ENCODE data around the gene NMNAT3.
"Not testable (repeated sequence)": the region's sequence is repeated elsewhere in the genome, so short reads cannot be mapped to it uniquely, and the experiment has no call there.

The NMNAT3 gene

GRCh38 chr3:139607257-139608107 lies 70.3 kb downstream of the NMNAT3 start:
- TF ChIP-seq POLR2AphosphoS5 (IDR thresholded peaks at IDR 0.05; ENCODE audit: low read depth, low read length) (no peak), TAF1 (IDR thresholded peaks at IDR 0.05; ENCODE audit: borderline replicate concordance, low read depth, low read length) (no peak), POLR2A (IDR thresholded peaks at IDR 0.05; ENCODE audit: low read depth, low read length) (no peak)
- FAIRE-seq: no peak
- DNase-seq (ENCODE audit: insufficient read length): no peak

- FAIRE-seq (no peak), DNase-seq (ENCODE audit: insufficient read length) (no peak)
- no peak for TF ChIP-seq POLR2AphosphoS5 (IDR thresholded peaks at IDR 0.05; ENCODE audit: low read depth, low read length)
- TF ChIP-seq POLR2A (IDR thresholded peaks at IDR 0.05; ENCODE audit: low read depth, low read length): no peak
- TF ChIP-seq TAF1 (IDR thresholded peaks at IDR 0.05; ENCODE audit: borderline replicate concordance, low read depth, low read length): no peak
Measured at GRCh38 chr3:139602003-139602402, 75.8 kb downstream of the NMNAT3 start.

GRCh38 chr3:139601191-139601961 lies 76.4 kb downstream of the NMNAT3 start:
- FAIRE-seq (no peak), DNase-seq (ENCODE audit: insufficient read length) (no peak)
- TF ChIP-seq POLR2A (IDR thresholded peaks at IDR 0.05; ENCODE audit: low read depth, low read length) (no peak), POLR2AphosphoS5 (IDR thresholded peaks at IDR 0.05; ENCODE audit: low read depth, low read length) (no peak), TAF1 (IDR thresholded peaks at IDR 0.05; ENCODE audit: borderline replicate concordance, low read depth, low read length) (no peak)

GRCh38 chr3:139597947-139598346 lies 79.8 kb downstream of the NMNAT3 start:
- no peak for DNase-seq (ENCODE audit: insufficient read length)
- FAIRE-seq: no peak
- TF ChIP-seq TAF1 (IDR thresholded peaks at IDR 0.05; ENCODE audit: borderline replicate concordance, low read depth, low read length) (no peak), POLR2A (IDR thresholded peaks at IDR 0.05; ENCODE audit: low read depth, low read length) (no peak), POLR2AphosphoS5 (IDR thresholded peaks at IDR 0.05; ENCODE audit: low read depth, low read length) (no peak)

- not testable (repeated sequence) for FAIRE-seq; DNase-seq (ENCODE audit: insufficient read length)
Measured at GRCh38 chr3:139591186-139591585, 86.6 kb downstream of the NMNAT3 start.

- no peak for TF ChIP-seq POLR2A (IDR thresholded peaks at IDR 0.05; ENCODE audit: low read depth, low read length)
- no peak for TF ChIP-seq POLR2AphosphoS5 (IDR thresholded peaks at IDR 0.05; ENCODE audit: low read depth, low read length)
- TF ChIP-seq TAF1 (IDR thresholded peaks at IDR 0.05; ENCODE audit: borderline replicate concordance, low read depth, low read length): no peak
- FAIRE-seq: no peak
- DNase-seq (ENCODE audit: insufficient read length): no peak
Measured at GRCh38 chr3:139588450-139588849, 89.3 kb downstream of the NMNAT3 start.

GRCh38 chr3:139587797-139588196 lies 90.0 kb downstream of the NMNAT3 start:
- DNase-seq (ENCODE audit: insufficient read length) (no peak), FAIRE-seq (no peak)
- TF ChIP-seq POLR2AphosphoS5 (IDR thresholded peaks at IDR 0.05; ENCODE audit: low read depth, low read length) (no peak), TAF1 (IDR thresholded peaks at IDR 0.05; ENCODE audit: borderline replicate concordance, low read depth, low read length) (no peak), POLR2A (IDR thresholded peaks at IDR 0.05; ENCODE audit: low read depth, low read length) (no peak)

GRCh38 chr3:139586420-139587017 lies 91.3 kb downstream of the NMNAT3 start:
- TF ChIP-seq POLR2A (IDR thresholded peaks at IDR 0.05; ENCODE audit: low read depth, low read length) (no peak), TAF1 (IDR thresholded peaks at IDR 0.05; ENCODE audit: borderline replicate concordance, low read depth, low read length) (no peak), POLR2AphosphoS5 (IDR thresholded peaks at IDR 0.05; ENCODE audit: low read depth, low read length) (no peak)
- DNase-seq (ENCODE audit: insufficient read length) (no peak), FAIRE-seq (no peak)

GRCh38 chr3:139585820-139586219 lies 92.0 kb downstream of the NMNAT3 start:
- DNase-seq (ENCODE audit: insufficient read length): no peak
- no peak for FAIRE-seq
- TF ChIP-seq POLR2AphosphoS5 (IDR thresholded peaks at IDR 0.05; ENCODE audit: low read depth, low read length): no peak

- DNase-seq (ENCODE audit: insufficient read length); FAIRE-seq: not testable (repeated sequence)
Measured at GRCh38 chr3:139583651-139584050, 94.1 kb downstream of the NMNAT3 start.

- no peak for DNase-seq (ENCODE audit: insufficient read length)
- TF ChIP-seq POLR2A (IDR thresholded peaks at IDR 0.05; ENCODE audit: low read depth, low read length): no peak
- no peak for TF ChIP-seq TAF1 (IDR thresholded peaks at IDR 0.05; ENCODE audit: borderline replicate concordance, low read depth, low read length)
- no peak for TF ChIP-seq POLR2AphosphoS5 (IDR thresholded peaks at IDR 0.05; ENCODE audit: low read depth, low read length)
- FAIRE-seq: no peak
Measured at GRCh38 chr3:139578783-139579182, 99.0 kb downstream of the NMNAT3 start.

- no peak for FAIRE-seq
- DNase-seq (ENCODE audit: insufficient read length): no peak
- TF ChIP-seq POLR2AphosphoS5 (IDR thresholded peaks at IDR 0.05; ENCODE audit: low read depth, low read length) (no peak), TAF1 (IDR thresholded peaks at IDR 0.05; ENCODE audit: borderline replicate concordance, low read depth, low read length) (no peak), POLR2A (IDR thresholded peaks at IDR 0.05; ENCODE audit: low read depth, low read length) (no peak)
Measured at GRCh38 chr3:139577909-139578308, 99.9 kb downstream of the NMNAT3 start.
